C4-2B (cell line): ENCODE measurements around the gene PRSS37.

Experiments
- CTCF ChIP-seq: fragments of 450-650 bp; conservative IDR thresholded peaks from 2 replicates; pipeline ENCODE4 v1.5.1; 2017; ENCODE audit warnings: mild to moderate bottlenecking
- ZFX ChIP-seq: fragments of 450-650 bp; IDR thresholded peaks from 2 replicates; pipeline ENCODE4 v1.6.1; 2017

- no peak for TF ChIP-seq CTCF
- TF ChIP-seq ZFX = no peak
Observed at GRCh38 chr7:141844256-141844655, 3.0 kb upstream of the PRSS37 start.
